HG02852 (cell line): ENCODE measurements around the gene MAPK11.

Experiments used
- ATAC-seq: cut with Tn5 transposase; IDR thresholded peaks from one replicate; pipeline ENCODE4 v1.9.1; 2021; ENCODE audit warnings: mild to moderate bottlenecking, moderate library complexity; ENCODE audit not compliant: unreplicated experiment

MAPK11 gene

DNA sequence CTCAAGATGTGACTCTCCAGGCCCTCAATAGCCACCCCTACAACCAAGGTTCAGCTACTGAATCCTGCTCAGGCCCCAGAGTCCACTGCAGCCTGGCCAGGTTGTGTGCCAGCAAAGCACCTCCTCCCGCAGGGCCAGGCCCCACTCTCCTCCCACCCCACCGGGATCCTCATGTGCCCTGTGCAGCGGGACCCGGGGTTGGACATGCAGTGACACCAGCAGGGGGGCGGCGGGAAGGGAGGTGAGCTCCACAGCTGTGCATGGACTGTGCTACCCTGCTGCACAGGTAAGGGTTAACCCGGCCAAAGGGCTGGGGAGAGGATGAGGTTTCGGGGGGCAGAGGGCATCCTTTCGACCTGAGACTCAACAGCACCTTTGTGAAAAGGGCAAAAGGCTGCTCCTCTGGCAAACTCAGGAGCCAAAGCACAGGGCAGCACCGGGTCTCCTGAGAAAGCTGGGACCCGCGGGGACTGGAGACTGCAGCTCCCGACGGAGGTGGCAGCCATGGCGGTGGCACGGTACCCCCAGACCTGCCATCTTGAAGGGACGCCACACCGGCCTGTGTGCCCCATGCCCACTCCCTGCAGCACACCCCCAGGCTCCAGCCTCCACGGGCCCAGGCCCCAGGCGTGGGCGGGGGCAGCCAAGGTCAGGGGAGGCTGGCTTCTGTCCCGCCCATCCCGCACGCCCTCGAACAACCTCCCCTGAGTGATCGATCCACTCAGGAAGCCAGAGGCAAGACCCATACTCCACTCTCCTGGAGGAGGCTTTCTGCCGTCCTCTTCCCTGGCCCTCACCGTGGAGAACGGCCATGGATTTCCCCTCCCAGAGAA, 26.7 kb upstream of the MAPK11 start:
- no peak for ATAC-seq

DNA sequence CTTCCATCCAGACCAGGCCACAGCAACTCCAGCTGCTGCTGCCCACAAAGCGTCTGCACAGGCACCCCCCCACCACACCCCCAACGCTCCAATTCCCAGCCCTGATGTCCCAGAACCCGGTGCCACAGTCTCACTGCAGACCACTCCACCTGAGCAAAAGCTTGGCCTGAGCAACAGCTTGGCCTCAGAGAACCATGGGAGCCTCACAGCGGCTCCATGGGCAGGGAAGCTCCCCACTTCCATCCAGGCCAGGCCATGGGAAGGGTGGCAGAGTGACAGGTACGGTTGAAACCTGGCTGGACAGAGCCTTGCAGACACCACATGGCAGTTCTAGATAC, 24.1 kb upstream of the MAPK11 start:
- no peak for ATAC-seq

DNA sequence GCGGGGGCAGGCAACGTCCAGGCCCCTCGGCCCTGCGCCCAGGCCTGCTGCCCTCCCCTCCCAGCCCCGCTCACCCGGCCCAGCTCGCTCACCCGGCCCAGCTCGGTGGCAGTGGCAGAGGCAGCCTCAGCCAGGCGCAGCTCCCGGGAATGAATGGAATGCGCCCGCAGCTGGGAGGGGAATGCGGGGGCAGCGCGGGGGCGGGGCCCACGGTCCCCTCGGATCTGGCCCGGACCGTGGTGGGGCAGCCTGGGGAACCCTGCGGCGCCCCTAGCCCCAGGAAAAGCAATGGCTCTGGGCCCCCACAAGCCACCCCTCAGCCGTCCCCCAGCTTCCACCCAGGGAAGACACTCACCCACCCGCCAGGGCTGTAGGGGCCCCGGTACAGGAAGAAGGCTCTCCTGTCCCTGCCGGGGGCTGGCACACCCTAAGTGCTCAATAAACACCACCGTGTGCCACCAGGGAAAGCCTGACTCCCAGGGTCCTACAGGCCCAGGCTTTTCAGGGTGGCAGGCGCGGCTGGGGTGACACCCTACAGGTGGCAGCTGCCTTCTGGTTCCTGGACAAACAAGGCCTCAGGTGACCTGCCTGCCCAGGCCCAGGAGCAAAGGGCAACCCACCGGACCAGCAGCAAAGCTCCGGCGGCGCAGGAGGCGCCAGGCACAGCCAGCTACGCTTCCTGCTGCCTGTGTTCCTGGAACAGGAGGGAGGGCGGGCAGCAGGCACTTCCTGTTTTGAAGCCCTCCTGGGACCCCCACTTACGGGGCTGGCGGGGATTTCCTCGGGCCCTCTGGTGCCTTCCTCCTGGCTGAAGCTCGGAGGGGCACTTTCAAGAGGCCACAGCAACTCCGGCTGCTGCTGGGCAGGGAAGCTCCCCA, 23.5 kb upstream of the MAPK11 start:
- ATAC-seq = no peak

DNA sequence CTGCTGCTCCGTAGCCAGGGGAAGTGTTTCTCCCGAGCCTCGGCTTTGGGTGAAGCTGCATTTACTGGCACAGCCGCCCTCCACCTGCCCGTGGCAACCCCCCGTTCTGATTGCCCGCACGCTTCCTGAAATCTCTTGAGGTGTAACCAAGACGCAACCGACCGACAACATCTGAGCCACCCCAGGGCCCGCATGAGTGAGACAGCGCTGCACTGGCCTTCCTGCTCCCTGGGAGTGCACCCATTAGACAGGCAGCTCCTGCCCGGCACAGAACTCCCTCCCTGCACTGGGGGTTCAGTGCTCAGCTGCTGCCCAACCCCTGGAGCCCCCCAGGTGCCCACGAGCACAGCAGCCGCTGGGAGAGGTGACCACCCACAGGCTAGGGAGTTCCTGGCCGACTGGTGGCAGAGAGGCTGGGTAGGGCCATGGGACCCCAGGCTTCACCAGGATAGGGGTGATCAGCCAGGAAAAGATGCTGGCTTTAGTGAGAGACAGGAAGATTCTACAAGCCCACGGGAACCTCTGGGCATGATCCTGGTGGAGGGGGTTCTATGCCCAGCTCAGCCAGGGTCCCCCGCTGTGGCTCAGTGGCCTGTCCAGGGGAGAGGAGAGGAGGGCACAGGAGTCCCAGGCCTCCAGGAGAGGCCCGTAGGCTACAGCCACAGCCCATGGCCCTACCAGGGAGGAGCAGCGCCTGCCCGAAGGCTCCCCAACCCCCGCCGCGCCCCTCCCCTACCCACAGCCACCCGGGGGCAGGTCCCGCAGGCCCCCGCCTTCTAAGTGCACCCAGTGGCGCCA, 22.7 kb upstream of the MAPK11 start:
- ATAC-seq = no peak

DNA sequence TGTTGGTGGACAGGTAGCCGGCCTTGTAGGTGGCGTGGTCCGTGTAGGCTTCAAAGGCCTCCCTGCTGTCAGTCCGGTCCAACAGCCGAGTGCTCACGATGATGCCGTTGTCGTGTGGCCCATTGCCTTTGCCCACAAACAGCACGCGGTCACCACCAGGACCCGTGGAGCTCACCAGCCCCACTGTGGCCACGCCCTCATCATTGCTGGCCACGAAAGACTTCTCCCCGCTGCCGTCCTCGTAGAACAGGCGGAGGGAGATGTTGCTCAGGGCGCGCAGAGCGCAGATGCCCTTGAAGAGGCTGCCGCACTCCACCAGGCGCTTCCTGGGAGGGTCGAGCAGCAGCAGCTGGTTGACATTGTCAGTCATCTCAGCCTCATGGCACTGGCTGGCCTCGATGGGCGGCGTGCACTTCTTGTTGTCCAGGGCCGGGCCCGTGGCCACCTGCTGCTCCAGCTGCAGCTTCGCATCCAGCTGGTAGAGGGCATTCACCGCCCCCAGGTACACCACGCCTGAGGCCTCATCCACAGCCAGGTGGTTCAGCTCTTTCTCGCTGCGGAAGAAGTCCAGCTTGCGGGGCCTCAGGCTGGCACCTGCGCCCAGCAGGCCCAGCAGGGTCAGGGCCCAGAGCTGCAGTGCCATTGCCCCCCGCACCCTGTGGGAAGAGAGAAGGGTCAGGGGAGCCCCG, 19.9 kb upstream of the MAPK11 start:
- no peak for ATAC-seq

DNA sequence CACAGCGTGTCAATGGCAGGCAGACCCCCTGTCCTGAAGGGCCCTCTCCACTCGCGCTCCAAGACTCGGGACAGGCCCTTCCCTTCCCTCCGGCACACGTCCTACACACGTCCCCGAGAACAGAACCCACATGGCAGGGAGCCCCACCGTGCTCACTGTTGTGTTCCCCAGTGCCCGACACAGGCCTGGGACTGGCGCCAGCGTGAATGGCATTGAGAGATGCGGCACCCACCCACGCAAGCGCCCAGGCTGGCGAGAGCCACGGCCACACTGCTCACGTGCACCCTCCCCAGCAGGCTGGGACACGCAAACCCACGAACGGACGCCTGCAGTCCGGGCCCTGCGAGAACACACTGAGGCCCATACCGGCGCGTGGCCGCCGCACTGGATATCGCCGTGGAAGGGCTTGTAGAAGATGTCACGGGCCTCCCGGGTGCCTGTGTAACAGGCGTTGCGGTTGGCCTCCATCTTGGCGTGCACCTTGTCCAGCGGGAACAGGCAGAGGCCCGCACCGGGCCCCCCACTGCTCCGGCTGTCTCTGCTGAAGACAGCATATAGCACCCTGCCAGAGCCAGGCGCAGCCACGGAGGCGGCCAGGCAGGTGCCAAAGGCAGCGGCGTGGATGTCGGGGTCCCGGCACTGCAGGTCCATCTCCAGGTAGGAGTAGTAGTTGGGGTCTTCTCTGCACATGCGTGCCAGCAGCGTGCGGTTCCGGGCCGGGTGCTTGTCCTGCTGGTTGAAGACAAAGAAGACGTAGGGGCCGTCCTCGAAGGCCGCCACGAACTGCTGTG, 19.2 kb upstream of the MAPK11 start:
- no peak for ATAC-seq

DNA sequence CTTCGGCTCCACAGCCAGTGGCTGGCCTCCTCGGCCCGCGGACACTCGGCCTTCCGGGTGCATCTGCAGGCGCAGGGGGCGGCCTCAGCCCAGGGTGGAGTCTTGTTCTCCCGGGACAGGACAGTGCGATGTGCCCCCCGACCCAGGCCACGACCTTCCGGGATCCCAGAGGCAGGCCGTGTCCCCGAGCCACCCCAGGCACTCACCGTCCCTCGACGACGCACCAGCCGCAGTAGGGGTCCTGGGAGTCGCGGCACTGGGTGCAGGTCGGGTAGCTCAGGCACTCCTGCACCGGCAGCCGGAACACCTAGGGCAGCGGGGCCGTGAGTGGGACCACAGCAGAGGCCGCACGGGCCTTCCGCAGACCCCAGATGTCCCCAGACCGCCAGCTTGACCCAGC, 17.6 kb upstream of the MAPK11 start:
- ATAC-seq = no peak

DNA sequence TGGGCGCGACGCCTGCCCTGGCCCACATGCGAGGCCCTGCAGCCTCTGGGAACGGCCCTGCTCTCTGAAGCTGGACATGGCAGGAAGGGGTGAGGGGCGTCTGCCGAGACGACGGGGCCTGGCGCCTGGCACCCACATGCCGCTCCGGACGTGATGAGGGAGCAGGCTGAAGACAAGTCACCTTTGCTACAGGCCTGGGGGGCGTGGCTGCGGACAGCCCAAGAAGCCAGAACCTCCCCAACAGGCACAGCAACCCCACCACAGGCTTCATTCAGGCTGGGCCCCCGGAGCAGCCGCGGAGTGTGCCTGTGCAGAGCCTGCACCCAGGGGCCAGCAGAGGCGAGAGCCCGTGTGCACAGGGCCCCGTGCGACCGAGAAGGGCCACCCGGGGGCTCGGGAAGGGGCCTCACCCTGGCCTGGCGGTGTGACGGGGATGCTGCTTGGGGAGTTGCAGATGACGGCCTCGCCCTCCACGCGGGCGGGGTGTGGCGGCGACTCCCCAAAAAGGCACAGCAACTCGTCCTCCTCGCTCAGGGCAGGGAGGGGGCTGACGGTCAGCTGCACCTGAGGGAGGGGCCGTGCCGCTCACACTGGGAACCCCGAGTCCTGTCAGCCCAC, 16.6 kb upstream of the MAPK11 start:
- ATAC-seq = no peak

DNA sequence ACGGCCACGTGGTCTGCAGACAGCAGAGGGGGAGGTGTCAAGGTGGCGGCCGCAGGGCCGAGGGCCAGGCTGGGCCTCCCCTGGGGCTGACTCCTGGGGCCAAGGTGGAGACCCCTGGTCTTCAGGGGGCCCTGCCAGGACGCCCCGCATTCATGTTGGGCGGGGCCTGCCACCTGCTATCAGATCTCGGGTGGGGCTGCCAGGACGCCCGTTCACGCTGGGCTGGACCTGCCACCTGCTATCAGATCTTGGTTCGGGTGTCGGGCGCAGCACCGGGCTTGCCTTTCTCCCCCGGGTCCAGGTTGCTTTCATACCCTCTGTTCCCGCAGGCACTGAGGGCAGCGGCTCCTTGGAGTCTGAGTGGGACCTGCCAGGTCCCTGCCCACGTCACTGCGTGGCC, 16.1 kb upstream of the MAPK11 start:
- no peak for ATAC-seq

DNA sequence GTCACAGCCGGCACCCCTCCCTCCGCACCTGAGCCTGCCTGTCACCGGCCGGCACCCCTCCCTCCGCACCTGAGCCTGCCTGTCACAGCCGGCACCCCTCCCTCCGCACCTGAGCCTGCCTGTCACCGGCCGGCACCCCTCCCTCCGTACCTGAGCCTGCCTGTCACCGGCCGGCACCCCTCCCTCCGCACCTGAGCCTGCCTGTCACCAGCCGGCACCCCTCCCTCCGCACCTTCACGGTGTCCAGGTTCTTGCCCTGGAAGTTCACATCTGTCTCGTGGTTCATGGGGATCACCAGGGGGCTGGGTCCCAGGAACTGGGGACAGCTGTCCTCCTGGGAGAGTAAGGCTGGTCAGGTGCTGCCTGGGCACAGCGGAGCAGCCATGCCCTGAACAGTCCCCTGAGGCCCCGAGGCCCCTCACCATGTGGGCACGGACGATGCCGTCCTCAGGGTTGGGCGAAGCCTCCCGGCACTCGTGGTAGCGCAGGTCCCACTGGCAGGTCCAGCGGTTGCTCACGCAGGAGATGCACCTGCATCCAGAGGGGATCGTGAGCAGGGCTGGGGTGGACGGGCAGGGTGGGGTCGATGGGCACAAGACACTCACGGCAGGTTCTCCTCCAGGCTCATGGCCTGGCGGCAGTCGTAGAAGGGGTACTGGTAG, 15.5 kb upstream of the MAPK11 start:
- no peak for ATAC-seq

DNA sequence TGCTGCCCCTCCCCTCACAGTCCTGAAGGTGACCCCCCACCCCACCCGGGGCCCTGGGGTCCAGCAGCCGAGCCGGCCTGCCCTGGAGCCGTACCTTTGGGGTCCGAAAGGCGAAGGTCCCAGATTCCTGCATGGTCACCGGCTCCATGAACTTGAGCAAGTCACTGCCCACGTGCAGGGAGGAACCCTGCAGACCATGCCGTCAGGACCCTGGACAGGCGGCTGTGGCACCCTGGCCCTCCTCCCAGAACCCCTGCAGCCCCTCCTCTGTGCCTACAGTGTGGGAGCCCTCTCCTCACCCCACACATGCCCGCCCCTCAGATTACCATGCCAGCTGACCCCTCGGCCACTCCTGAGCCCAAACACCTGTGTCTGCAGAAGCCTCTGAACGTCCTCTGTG, 14.3 kb upstream of the MAPK11 start:
- ATAC-seq = no peak

DNA sequence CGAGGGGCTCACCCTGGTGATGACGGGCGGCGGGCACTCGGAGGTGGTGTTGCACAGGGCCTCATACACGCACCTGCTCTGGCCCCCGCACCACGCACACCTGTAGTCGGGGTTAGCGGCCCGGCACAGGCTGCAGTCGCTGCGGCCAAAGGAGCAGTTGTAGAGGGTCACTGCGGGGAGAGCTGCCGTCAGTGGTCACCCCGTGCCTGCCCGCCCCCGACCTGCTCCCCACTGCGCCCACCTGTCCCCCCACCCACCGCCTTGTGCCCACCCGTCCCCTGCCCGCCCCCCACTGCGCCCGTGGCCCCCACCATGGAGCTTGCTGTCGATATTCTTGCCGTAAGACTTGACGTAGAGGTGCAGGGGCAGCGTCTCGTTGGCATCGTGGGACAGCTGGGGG, 13.6 kb upstream of the MAPK11 start:
- no peak for ATAC-seq

DNA sequence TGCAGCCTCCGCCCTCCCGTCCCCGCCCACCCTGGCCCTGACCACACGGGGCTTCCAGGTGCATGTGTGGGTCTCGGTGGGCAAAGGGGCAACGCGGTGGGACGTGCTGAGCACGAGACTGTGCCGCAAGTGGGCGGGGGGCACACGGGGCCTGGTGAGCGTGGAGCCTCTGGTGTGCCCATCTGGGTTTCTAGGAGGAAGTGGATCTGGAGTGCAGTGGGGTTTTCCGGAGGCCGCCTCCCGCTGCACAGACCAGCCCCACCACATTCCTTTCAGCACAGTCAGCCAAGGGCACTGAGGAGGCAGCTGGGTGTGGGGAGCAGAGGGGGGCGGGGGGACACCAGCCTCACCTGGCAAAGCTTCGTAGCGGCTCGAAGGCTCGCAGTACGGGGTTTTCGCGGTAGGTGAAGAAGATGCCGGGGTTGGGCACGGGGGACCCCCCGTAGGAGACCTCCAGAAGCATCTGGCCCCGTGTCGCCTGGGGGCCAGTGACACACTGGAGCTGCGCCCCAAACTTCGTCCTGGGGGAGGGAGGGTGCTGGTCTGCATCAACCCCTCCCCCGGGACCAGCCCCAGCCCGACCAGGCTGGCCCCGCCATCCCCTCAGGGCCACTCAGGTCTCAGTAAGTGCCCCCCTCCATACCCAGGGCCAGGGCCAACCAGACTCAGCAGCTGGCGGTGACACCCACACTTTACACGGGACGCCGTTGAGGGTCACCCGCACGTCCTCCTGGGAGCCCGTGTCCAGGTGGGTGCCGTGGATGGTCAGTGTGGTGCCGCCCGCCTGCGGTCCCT, 12.4 kb upstream of the MAPK11 start:
- ATAC-seq = no peak

DNA sequence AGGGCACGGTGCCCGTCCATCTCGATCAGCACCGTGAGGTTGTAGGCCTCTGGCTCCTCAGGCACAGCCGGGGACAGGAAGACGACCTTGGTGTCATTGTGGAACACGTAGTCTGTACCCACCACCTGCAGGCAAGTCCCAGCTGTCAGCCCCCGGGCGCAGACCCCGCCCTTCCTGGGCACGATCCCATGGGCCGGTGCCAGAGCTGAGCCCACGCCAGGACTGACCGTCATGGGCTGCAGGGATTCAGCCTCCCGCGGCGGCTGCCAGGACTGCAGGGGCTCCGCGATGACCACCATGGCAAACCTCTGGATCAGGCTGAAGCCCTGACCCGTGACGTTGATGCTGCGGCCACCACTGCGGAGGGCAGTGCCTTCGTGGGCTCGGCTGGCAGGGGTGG, 11.8 kb upstream of the MAPK11 start:
- ATAC-seq = no peak

DNA sequence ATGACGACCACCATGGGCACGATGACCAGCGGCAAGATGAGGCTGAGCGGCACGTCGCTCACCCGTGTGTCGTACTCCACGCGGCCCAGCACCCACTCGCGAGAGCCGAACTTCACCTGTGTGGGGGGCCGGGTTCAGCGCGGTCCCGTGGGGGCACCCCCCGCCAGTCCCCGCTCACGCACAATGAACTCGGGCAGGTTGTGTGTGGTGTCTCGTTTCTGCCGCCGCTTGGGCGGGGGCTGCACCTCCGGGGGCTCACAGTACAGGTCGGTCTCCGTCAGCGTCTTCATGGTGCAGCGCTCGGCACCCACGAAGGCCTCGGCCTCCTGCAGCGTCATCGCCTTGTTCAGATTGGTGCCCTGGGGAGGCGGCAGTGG, 11.2 kb upstream of the MAPK11 start:
- no peak for ATAC-seq

DNA sequence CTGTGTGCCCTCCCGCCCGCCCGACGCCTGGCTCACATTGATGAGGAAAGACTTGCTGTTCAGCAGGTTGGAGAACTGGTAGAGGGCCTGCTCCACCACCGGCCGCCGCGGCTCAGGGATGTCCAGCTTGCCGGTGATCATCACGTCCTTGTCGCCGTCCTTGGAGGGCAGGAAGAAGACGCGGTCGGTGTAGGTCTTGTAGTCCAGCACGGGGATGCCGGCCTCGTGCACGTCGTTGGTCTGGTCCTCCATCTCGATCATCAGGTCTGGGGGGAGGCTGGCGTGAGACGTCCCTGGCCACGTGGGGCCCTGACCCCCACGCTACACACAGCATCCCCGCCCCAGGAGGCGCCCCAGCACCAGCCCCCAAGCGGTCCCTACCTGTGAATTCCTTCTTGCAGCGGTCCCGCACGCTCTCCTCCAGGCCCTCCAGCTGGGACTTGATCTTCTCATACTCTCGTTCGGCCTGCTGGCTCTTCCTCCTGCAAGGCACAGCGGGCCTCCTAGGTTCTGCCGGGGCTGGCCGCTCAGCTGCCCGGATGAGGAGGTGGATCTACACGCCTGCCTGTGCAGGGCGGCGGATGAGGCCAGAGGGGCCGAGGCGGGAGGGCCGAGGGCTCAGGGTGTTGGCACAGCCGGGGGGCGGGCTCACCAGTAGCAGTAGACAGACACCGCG, 10.7 kb upstream of the MAPK11 start:
- ATAC-seq = no peak

DNA sequence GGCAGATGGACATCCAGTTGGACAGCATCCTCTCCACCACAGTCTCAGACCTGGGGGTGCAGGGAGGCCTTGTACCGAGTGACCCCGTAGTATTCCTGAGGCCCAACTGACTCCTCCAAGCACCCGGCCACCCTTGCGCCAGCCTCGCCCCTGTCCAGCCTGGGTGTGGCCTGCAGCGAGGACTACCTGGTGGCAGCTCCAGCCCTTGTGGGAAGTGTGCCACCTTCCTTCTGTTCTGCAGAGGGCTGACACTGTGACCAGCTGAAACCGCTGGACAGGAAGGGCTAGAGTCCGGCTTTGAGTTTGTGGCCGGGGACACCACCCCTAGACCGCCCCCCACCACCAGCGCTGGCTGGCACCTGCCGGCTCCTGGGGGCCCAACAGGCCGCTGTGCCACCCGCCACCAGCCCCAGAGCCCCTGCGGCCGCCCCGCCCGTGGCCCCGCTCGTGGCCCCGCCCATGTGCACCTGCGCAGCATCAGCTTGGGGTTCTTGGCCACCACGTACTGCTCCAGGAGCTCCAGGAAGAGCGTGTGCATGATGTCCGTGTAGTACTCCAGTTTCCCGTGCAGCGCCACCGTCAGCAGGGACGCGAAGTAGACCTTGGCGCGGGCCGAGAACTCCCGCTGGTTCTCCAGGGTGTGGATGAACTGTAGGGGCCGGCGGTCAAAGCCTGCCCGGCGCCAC, 10.0 kb upstream of the MAPK11 start:
- no peak for ATAC-seq
